ENCODE data around the gene SSR2.

DNA sequence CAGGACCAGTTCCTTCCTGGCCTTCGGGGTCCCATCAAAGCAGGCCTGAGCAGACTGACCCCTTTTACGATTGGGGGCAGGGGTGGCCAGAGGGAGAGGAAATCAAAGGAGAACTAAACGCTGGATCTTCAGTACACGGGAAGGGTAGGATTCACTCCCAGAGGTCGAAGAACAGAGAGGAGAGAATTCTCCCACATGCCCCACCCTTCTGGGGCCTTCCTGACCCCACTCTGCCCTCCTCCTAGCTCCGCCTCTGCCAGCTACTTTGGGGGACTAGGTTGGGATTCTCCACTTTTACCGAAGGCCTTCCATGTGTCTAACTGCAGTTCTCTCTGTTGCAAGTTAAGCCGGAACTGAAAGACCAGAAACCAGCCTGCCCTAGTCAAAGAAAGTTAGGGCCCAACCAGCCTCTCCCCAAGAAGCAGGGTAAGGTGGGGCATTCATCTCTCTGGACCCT is 41.8 kb downstream of the SSR2 start:
- TF ChIP-seq ZNF677 (tag by site-specific recombination; IDR thresholded peaks at IDR 0.05) (no peak), ZNF76 (tag by site-specific recombination; IDR thresholded peaks at IDR 0.05; ENCODE audit: borderline replicate concordance, low read depth) (no peak), ZNF266 (tag by site-specific recombination; IDR thresholded peaks at IDR 0.05; ENCODE audit: low read depth) (no peak), ZNF121 (tag by site-specific recombination; IDR thresholded peaks at IDR 0.05) (no peak), REPIN1 (tag by site-specific recombination; IDR thresholded peaks at IDR 0.05; ENCODE audit: low read depth) (no peak), ZNF585B (tag by site-specific recombination; IDR thresholded peaks at IDR 0.05) (no peak)
- TF ChIP-seq, protein P1, sequence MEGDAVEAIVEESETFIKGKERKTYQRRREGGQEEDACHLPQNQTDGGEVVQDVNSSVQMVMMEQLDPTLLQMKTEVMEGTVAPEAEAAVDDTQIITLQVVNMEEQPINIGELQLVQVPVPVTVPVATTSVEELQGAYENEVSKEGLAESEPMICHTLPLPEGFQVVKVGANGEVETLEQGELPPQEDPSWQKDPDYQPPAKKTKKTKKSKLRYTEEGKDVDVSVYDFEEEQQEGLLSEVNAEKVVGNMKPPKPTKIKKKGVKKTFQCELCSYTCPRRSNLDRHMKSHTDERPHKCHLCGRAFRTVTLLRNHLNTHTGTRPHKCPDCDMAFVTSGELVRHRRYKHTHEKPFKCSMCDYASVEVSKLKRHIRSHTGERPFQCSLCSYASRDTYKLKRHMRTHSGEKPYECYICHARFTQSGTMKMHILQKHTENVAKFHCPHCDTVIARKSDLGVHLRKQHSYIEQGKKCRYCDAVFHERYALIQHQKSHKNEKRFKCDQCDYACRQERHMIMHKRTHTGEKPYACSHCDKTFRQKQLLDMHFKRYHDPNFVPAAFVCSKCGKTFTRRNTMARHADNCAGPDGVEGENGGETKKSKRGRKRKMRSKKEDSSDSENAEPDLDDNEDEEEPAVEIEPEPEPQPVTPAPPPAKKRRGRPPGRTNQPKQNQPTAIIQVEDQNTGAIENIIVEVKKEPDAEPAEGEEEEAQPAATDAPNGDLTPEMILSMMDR (tag by site-specific recombination; IDR thresholded peaks at IDR 0.05) = no peak

Data from HEK293 (cell line).